Caco-2 (cell line): ENCODE results near the gene UBL7. TPM values are rescaled to one million over a fixed set of nuclear protein-coding genes. Genes with fewer than 3 reads are reported as not detected.

Source experiments
- BruUV-seq: library from RNA; stranded (reverse); fragments of 400-500 nt; replicated peaks from 2 replicates; lab custom pipeline; 2021; lab: Mats Ljungman, UMichigan
- CTCF ChIA-PET: fragments of 300-600 bp; sonication (Branson Sonifier 250); formaldehyde crosslinking; loops from one replicate; lab custom pipeline; 2022; ENCODE audit warnings: antibody characterized with exemption; lab: Charles Lee
- POLR2A ChIA-PET: fragments of 300-600 bp; sonication (Branson Sonifier 250); formaldehyde crosslinking; loops from one replicate; lab custom pipeline; 2022; ENCODE audit warnings: antibody characterized with exemption; lab: Charles Lee
- DNase-seq, 2 experiments: peaks; one replicate each; pipeline versions ENCODE4 v3.0.0 to v3.0.0-alpha.2; 2020 to 2022
- H3K27me3 ChIP-seq: replicated peaks from 2 replicates; pipeline ENCODE4 v1.6.0; 2011; ENCODE audit warnings: low read length; ENCODE audit not compliant: control insufficient read depth, insufficient read depth
- H3K36me3 ChIP-seq: 2 replicates; pipeline ENCODE4 v1.5.1; 2011; ENCODE audit warnings: low read length; ENCODE audit not compliant: control insufficient read depth, insufficient read depth
- H3K4me1 ChIP-seq: fragments of 250-450 bp; sonication (Bioruptor Pico); 2 replicates; pipeline ENCODE4 v1.5.1; 2020; ENCODE audit warnings: mild to moderate bottlenecking
- H3K4me3 ChIP-seq: 2 replicates; pipeline ENCODE4 v1.5.1; 2011; ENCODE audit warnings: low read depth, mild to moderate bottlenecking, control low read depth, low read length
- H3K9me3 ChIP-seq: fragments of 250-450 bp; sonication (Bioruptor Pico); 2 replicates; pipeline ENCODE4 v1.5.1; 2020; ENCODE audit warnings: mild to moderate bottlenecking, moderate library complexity
- H3K27ac Mint-ChIP-seq: one replicate; pipeline ENCODE4 v1.8.0; 2022; ENCODE audit warnings: mixed read lengths; ENCODE audit not compliant: unreplicated experiment
- H3K27me3 Mint-ChIP-seq: one replicate; pipeline ENCODE4 v1.8.0; 2022; ENCODE audit warnings: mixed read lengths; ENCODE audit not compliant: insufficient read depth, unreplicated experiment
- H3K36me3 Mint-ChIP-seq: one replicate; pipeline ENCODE4 v1.8.0; 2022; ENCODE audit warnings: mild to moderate bottlenecking, mixed read lengths; ENCODE audit not compliant: insufficient read depth, unreplicated experiment
- H3K4me1 Mint-ChIP-seq: one replicate; pipeline ENCODE4 v1.8.0; 2022; ENCODE audit warnings: low read depth, mixed read lengths; ENCODE audit not compliant: unreplicated experiment
- H3K4me3 Mint-ChIP-seq: one replicate; pipeline ENCODE4 v1.8.0; 2022; ENCODE audit warnings: mild to moderate bottlenecking, moderate library complexity, mixed read lengths; ENCODE audit not compliant: unreplicated experiment
- H3K9me3 Mint-ChIP-seq: one replicate; pipeline ENCODE4 v1.8.0; 2022; ENCODE audit warnings: mixed read lengths; ENCODE audit not compliant: unreplicated experiment
- intact Hi-C: fragments of 100-400 bp; cut with micrococcal nuclease; formaldehyde crosslinking; loops from one replicate; pipeline ENCODE4 v1.10.0; 2022; ENCODE audit not compliant: unreplicated experiment
- total RNA-seq: library from RNA; stranded (reverse); gene quantifications from 2 replicates; pipeline ENCODE4 v1.2.3, GENCODE V29; 2022
- TF ChIP-seq, protein P1 (sequence below), 2 experiments: fragments of 200-600 bp in 1 of 2; IDR thresholded peaks; 1 replicate in 1 of 2; 2 replicates in 1 of 2; pipeline versions ENCODE4 v1.5.1 to v1.8.0; 2011 to 2022; ENCODE audit warnings: antibody characterized with exemption in 1 of 2, control low read depth in 1 of 2, inconsistent platforms in 1 of 2, low read depth in 1 of 2, low read length in 1 of 2, mild to moderate bottlenecking in 1 of 2, moderate library complexity in 1 of 2; ENCODE audit not compliant: insufficient read depth in 1 of 2, severe bottlenecking in 1 of 2, unreplicated experiment in 1 of 2

The UBL7 gene
- total RNA-seq, 1 experiment from 2014 or later: 34.4 TPM

DNA sequence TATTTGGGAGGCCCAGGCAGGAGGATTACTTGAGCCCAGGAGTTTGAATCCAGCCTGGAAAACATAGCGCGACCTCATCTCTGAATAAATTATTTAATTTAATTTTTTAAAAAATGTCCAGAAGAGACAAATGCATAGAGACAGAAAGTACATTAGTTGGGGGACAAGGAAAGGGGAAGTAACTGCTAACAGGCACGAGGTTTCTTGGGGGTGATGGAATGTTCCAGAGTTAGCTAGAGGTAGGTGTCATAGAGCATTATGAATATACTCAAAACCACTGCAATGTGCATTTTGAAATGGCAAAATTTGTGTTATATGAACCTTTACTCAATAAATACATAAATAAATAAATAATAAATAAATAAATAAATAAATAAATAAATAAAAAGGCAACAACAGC is 61.9 kb downstream of the UBL7 start:
- H3K4me1 ChIP-seq: peaks cover 50% of the 10 kb centered on the region
- Mint-ChIP-seq H3K9me3 (no peaks in the 10 kb centered on the region), H3K4me1 (peaks cover 54% of the 10 kb centered on the region), H3K36me3 (no peaks in the 10 kb centered on the region), H3K27ac (no peak overlapping the region), H3K27me3 (no peaks in the 10 kb centered on the region), H3K4me3 (no peak overlapping the region)
- intact Hi-C loops: no loop called here
- no peaks in the 10 kb centered on the region for H3K27me3 ChIP-seq
- no peak overlapping the region for H3K4me3 ChIP-seq
- BruUV-seq: no TSS peak
- ChIA-PET POLR2A (interaction anchor here (0.6 kb wide), 1 partner anchor 247 kb away, joined by 6 read pairs; no protein-coding TSS in a partner anchor), CTCF (no interaction called here)
- H3K36me3 ChIP-seq: no peaks in the 10 kb centered on the region
- no peaks in the 10 kb centered on the region for H3K9me3 ChIP-seq
- DNase-seq: no peak
- TF ChIP-seq, protein P1, sequence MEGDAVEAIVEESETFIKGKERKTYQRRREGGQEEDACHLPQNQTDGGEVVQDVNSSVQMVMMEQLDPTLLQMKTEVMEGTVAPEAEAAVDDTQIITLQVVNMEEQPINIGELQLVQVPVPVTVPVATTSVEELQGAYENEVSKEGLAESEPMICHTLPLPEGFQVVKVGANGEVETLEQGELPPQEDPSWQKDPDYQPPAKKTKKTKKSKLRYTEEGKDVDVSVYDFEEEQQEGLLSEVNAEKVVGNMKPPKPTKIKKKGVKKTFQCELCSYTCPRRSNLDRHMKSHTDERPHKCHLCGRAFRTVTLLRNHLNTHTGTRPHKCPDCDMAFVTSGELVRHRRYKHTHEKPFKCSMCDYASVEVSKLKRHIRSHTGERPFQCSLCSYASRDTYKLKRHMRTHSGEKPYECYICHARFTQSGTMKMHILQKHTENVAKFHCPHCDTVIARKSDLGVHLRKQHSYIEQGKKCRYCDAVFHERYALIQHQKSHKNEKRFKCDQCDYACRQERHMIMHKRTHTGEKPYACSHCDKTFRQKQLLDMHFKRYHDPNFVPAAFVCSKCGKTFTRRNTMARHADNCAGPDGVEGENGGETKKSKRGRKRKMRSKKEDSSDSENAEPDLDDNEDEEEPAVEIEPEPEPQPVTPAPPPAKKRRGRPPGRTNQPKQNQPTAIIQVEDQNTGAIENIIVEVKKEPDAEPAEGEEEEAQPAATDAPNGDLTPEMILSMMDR (IDR thresholded peaks at IDR 0.05; ENCODE audit: insufficient read depth in 1 of 2, low read depth in 1 of 2, low read length in 1 of 2, severe bottlenecking in 1 of 2, unreplicated experiment in 1 of 2): no peak

DNA sequence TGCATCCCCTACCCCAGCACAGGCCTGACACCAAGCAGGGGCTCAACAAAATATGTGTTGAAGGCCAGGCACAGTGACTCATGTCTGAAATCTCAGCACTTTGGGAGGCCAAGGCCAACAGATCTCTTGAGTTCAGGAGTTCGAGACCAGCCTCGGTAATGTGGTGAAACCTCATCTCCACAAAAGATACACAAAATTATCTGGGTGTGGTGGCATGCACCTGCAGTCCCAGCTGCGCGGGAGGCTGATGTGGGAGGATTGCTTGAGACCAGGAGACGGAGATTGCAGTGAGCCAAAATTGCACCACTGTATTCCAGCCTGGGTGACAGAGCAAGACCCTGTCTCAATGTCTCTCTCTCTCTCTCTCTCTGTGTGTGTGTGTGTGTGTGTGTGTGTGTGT is 62.8 kb downstream of the UBL7 start:
- TF ChIP-seq, protein P1 (IDR thresholded peaks at IDR 0.05; ENCODE audit: insufficient read depth in 1 of 2, low read depth in 1 of 2, low read length in 1 of 2, severe bottlenecking in 1 of 2, unreplicated experiment in 1 of 2): no peak
- ChIA-PET CTCF (no interaction called here), POLR2A (no interaction called here)
- no peak for DNase-seq
- H3K9me3 Mint-ChIP-seq: no peaks in the 10 kb centered on the region
- H3K4me3 ChIP-seq: no peak overlapping the region
- H3K4me3 Mint-ChIP-seq: no peak overlapping the region
- no TSS peak for BruUV-seq
- intact Hi-C loops: no loop called here
- H3K27me3 Mint-ChIP-seq: no peaks in the 10 kb centered on the region
- no peaks in the 10 kb centered on the region for H3K36me3 Mint-ChIP-seq
- H3K27me3 ChIP-seq: no peaks in the 10 kb centered on the region
- H3K27ac Mint-ChIP-seq: peak overlapping the region; percentile 77
- H3K9me3 ChIP-seq: no peaks in the 10 kb centered on the region
- H3K4me1 Mint-ChIP-seq: peaks cover 62% of the 10 kb centered on the region
- peaks cover 52% of the 10 kb centered on the region for H3K4me1 ChIP-seq
- no peaks in the 10 kb centered on the region for H3K36me3 ChIP-seq

DNA sequence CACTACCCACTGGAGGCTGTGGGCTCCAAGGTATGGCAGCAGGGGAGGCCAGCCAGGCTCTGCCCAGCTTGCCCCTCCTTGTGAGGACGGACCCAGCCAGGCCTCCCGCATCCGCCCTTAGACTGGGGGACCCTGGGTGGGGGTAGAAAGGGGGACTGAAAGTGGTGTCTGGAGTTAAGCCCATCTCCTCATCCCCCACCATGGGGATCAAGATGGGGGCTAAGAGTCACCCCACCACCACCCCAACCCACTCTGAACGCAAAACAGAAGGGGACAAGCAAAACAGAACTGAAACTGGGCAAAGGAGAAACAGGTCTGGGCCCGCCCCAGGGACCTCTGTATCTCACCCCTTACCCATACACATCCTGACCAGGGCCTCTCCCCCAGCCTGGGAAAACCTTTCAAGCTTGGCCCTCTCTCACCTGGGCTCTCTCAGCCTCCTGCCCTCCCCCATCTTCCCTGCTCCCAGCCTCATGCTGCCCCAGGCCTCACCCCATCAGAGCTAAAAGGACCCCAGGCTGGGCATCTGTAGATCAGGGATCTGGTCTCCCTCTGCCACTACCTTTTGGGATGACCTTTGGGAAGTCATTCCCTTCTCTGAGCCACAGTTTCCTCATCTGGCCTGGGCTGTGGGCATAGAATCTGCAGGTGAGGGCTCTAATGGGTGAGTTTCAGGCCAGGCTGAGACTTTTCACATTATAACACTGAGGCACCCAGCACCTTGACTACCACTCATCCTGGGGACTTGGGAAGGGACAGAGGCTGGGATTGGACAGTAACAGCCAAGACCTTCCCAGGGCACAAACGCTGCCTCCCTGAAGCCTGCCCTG is 63.5 kb downstream of the UBL7 start:
- Histone ChIP-seq H3K4me1 (peaks cover 52% of the 10 kb centered on the region), H3K27me3 (no peaks in the 10 kb centered on the region), H3K9me3 (no peaks in the 10 kb centered on the region), H3K4me3 (no peak overlapping the region), H3K36me3 (no peaks in the 10 kb centered on the region)
- Mint-ChIP-seq H3K4me1 (peaks cover 69% of the 10 kb centered on the region), H3K36me3 (no peaks in the 10 kb centered on the region), H3K27me3 (no peaks in the 10 kb centered on the region), H3K4me3 (no peak overlapping the region), H3K9me3 (no peaks in the 10 kb centered on the region), H3K27ac (peak overlapping the region; percentile 77)
- POLR2A ChIA-PET: interaction anchor here (0.6 to 1.0 kb wide), 2 partner anchors 46 to 143 kb away, joined by 3 to 4 read pairs; partner anchors contain the start of gene ARID3B
- BruUV-seq: TSS peak; percentile 76
- CTCF ChIA-PET: interaction anchor here (0.6 to 1.5 kb wide), 2 partner anchors 15 to 41 kb away, joined by 4 to 6 read pairs; no protein-coding TSS in a partner anchor
- intact Hi-C loops: loop anchor here (1.0 kb wide), 1 partner anchor 8 kb away; no protein-coding TSS in a partner anchor
- TF ChIP-seq, protein P1 (IDR thresholded peaks at IDR 0.05; ENCODE audit: insufficient read depth in 1 of 2, low read depth in 1 of 2, low read length in 1 of 2, severe bottlenecking in 1 of 2, unreplicated experiment in 1 of 2): no peak
- DNase-seq: no peak
